GM19468 (cell line): Measurements from ENCODE around the gene TIE1.

ENCODE experiments used
- ATAC-seq: cut with Tn5 transposase; IDR thresholded peaks from one replicate; pipeline ENCODE4 v1.9.1; 2021; ENCODE audit warnings: mild to moderate bottlenecking, moderate library complexity, moderate number of reproducible peaks; ENCODE audit not compliant: unreplicated experiment; ENCODE audit errors: extremely low read depth

The TIE1 gene

DNA sequence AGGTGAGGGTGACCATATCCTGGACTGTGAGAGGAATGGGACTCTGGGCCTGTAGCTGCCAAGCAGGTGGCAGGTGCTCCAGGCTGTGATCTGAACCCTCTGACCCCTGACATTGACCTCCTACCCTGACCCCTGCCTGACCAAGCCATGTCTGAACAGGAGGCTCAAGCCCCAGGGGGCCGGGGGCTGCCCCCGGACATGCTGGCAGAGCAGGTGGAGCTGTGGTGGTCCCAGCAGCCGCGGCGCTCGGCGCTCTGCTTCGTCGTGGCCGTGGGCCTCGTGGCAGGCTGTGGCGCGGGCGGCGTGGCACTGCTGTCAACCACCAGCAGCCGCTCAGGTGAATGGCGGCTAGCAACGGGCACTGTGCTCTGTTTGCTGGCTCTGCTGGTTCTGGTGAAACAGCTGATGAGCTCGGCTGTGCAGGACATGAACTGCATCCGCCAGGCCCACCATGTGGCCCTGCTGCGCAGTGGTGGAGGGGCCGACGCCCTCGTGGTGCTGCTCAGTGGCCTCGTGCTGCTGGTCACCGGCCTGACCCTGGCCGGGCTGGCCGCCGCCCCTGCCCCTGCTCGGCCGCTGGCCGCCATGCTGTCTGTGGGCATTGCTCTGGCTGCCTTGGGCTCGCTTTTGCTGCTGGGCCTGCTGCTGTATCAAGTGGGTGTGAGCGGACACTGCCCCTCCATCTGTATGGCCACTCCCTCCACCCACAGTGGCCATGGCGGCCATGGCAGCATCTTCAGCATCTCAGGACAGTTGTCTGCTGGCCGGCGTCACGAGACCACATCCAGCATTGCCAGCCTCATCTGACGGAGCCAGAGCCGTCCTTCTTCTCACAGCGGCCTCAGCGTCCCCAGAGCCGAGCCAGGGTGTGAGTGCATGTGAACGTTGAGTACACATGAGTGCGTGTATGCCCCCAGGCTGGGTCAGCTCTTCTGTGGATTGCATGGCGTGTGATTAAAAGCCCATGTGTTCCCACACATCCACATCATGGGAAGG is 27.9 kb upstream of the TIE1 start:
- ATAC-seq = no peak

DNA sequence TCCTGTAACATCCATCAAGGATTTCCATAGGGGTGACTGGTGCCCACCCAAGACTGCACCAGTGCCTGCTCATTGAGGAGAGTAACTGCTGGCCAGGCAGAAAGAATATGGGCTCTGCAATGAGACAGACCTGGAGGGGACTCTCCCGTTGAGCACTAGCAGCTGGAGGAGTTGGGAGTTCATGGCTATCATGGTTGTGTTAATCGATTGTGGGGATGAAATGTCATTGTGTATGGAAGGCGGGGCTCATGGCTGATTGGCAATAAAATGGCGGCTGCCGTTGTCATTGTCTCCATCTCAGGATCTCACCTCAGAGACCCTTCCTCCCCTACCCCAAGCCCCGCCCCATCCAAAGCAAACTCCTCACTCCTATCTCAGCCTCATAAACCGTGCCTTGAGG is 27.1 kb upstream of the TIE1 start:
- no peak for ATAC-seq

DNA sequence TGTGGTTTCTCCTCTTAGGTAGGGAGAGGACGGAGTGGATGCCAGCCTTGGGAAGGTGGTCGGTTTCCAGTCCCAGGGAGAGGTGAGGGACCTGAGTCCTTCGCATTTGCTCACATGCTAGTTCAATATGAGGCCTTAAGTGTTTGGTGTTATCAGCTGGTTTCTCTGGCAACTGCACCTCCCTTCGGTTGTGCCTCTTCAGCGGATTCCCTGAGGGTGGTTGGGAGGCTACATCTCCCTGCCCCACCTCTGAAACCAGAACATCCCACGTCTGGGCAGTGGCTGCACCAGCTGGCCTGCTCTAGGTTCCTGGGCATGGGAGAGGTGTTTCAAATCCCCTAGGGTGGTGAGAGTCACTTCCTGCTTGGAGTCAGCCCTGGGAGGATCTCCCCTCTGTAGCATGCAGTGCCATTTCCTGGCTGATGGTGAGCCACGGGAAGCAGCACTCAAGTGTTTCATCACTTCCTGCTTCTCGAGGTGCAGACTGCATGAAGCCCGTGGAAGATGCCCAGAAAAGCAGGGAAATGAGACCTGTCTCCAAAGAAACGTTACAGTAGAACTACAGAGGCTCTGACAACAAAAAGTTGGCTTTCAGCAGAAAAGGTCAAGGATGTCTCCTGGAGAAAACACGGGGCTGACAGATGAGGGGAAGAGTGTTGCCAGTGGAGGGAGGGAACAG is 26.5 kb upstream of the TIE1 start:
- no peak for ATAC-seq

DNA sequence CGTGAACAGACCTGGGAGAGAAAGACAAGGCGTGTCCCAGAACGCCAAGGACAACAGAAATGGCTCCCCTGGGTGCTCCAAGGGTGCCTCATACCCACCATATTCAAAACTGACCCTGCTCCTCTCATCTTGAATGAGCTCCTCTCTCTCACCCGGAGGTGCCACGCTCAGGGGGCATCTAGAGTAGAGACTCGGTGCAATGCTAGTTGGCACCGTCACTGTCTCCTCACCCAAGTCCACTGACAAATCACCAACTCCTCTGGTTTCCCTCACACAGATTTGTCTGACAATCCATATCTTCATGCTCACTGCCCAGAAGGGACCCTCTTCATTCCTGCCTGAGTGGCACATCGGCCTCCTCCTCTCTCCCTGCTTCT is 26.0 kb upstream of the TIE1 start:
- no peak for ATAC-seq

DNA sequence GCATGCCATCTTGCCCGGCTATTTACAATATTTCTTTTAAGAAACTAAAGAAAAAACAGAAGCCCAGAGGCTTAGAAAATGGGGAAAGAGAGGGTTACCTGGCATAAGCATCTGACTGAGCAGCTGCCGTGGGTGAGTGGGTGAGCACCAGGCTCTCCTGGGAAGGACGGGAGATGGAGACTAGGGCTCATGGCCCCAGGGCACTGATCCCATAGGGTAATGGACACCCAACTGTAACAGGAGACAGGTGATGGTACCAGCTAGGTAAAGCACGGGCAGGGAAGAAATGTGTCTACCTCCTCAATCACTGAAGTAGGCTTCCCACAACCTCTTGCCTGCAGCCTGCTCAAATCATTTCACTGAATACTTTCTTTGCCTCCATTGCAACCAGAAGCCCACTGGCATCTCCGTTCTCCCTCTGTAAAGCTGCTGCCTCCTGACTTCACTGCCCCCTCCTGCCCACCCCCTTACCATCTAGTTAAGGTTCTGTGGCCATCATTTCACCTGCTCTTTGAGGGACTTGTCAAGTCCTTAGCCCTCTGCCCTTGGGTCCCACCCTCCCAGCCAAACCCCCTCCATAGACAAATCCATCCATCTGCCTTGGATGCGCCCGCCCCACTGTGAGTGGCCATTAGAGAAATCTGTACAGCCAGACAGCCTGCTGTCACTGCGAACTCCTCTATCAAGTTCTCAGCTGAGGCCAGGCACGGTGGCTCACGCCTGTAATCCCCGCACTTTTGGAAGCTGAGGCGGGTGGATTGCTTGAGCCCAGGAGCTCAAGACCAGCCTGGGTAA is 24.8 kb upstream of the TIE1 start:
- ATAC-seq = no peak

DNA sequence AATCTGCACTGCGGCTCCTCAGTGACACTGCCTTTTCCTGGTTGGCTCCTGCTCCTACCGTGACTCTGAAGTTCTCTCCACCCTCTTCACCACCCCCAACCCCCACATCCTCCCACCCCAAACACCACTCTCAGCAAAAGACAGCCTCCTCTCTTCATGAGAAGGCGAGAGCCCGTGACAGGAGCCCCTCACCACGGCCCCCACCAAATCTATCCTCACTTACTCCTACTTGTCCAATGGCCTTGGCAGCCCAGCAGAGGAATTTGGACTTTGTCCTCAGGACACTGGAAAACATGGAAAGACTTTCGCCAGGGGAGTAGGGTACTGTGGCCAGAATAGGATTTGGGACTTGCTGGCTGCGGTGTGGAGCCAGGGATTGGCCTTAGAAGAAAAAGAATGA is 24.1 kb upstream of the TIE1 start:
- no peak for ATAC-seq

DNA sequence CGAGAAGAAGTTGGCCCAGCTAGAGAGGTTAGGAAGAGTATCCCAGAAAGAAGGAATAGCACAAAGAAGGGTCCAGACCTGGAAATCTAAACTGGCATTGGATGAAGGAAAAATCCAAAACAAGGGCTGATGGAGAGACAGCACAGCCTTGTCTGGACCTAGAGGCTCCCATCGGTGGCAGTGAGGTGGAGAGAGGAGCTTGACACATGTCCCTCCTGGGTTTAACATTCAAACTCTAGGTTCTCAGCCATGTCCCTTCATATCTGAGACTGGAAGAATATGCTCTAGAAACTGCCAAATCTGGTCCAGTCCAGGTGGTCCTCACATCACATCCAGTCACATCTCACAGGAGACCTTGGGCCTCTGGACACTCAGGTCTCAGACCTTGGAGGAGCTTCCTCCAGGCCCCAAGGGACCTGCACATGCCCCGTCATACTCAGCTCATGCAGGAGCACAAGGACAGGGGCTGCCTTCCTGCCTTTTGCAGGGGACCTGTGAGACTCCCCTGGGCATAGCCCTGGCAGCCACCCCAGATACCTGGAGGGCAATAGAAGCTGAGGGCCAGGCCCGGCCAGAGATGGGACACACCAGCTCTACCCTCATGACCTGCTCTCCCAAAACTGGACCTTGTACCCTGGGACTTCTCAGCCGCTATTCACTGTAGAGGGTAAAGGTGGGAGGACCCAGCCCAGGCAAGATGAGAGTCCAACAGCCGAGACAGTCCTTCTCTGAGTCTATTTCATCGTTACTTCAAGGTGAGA is 23.5 kb upstream of the TIE1 start:
- ATAC-seq = no peak

DNA sequence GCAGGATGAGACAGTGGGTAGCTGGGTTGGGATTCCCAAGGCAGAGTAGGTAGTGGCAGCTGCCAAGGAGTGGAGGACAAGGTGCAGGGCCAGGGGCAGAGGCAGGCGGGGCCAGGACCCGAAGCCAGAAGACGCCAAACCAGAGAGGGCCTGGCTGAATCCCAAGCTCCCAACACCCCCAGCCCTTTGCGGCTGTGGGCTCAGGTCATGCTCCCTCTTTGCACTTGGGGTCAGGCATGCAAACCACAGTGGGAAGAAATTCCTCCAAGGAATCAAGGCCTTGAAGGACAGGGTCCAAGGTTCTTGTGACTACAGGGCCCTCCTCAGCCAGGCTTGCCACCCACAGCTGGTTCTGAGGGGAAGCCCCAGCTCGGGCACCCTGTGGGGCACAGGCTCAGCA is 21.6 kb upstream of the TIE1 start:
- no peak for ATAC-seq

DNA sequence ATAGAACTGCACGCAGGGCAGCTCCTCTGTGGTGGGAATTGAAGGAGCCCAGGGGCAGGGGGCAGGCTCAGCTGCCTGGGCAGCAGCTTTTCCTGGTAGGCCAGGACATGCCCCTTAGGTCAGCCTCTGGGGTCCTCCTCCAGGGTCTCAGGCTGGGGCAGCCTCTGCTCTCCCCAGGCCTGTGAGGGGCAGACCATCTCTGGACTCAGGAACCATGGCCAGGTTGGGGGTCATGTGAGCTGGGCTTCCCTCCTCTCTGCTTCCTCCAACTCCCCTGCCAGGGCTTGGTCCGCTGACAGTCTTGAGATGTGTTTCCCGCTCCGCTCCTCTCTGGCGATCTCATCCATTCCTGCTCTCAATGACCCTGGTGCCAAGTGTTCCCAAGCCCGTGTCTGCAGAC is 21.1 kb upstream of the TIE1 start:
- ATAC-seq = no peak

DNA sequence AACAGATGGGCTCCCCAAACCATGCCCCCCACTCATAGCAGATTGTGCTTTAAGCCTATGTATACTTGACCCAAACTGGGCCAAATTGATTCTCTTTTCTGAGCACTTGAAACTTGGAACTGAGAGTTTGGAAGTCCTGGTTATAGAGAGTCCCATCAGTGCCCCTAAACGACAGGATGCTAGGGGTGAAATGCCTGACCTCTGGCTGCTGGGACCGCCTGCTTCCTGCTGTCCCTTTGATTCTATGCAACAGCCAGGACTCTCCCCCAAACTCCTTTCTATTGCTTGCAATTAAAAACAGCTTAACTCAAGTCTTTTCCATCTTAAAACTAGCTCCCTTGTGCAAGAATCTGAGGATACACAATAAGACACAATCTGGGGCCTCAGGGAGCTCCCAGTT is 20.1 kb upstream of the TIE1 start:
- no peak for ATAC-seq

DNA sequence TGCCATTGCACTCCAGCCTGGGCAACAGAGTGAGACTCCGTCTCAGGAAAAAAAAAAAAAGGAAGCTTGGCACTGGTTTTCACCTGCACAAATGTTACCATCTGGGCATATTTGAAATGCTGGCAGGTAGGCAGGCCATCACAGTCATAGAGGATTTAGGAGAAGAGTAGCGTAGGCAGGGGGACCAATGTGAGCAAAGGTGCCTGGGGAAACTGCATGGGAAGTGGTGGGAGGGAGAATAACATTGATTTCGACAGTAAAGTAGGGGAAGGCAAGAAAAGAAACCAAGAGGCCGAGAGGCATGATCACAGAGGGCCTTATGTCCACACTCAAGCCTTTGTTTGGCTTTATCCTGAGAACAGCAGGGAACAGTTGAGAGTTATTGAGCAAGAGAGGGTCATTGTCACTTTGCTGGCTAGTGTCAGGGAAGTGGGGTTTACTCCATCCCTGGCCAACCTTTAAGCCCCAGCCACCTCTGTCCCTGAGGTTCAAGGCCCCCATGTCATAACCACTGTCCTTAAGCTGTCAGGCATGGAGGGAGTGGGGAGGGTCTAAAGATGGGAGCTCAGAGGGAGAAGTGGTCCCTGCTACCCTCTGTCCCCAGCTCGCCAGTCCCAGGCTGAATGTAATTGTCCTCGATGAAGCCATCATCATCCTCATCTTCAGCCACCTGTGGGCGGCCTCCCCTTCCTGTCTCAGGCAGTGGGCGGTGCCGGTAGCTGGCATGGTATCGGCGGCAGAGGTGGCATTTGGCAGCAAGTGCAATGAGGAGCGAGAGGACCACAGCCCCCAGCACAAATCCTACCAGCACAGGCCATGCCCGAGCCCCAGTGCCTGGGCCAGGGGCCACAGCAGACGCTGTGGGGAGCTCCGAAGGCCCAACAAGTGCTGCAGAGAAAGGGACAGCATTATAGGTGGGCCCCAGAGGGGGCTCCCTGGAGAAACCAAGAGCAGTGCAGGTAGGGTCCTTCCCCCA is 18.3 kb upstream of the TIE1 start:
- no peak for ATAC-seq

DNA sequence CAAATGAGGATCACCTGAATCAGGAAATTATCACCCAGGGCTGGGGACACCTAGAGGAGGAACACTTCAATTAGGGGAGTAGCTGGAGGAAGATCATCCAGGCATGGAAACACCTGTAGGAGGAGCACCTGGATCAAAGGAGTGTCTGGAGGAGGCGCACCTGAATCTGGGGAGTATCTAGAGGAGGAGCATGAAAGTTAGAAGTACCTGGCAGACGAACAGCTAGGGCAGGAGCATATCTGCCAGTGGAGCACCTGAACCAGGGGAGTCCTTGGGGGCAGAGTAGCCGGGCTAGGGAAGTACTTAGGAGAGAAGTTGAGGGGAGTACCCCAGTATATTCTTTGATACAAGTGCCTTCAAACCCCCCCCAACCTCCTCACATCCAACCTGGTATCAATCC is 16.7 kb upstream of the TIE1 start:
- ATAC-seq = no peak

DNA sequence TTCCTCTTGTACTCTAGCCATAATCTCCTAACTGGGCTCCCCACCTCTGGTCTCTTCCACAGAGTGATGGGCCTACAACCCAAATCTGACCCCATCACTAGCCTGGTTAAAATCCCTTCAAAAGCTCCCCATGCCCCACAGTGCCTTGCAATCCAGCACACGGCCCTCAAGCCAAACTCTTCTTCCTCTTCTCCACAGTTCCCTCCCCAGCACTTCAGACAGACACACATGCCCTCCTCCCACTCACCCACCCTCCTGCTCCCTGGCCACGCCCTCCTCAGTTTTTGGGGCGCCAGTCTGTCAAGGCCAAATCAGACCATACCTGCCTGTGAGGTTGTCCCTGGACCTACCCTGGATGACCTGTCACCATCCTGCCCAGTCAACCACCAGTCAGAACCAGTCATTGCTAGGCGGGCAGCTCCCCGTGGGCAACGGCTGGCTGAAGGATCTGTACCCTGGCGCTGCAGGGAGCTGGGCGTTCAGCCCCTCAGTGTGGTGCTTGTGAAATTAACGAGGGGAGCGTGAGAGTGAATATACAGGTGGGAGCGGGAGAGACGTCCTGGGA is 16.2 kb upstream of the TIE1 start:
- no peak for ATAC-seq

DNA sequence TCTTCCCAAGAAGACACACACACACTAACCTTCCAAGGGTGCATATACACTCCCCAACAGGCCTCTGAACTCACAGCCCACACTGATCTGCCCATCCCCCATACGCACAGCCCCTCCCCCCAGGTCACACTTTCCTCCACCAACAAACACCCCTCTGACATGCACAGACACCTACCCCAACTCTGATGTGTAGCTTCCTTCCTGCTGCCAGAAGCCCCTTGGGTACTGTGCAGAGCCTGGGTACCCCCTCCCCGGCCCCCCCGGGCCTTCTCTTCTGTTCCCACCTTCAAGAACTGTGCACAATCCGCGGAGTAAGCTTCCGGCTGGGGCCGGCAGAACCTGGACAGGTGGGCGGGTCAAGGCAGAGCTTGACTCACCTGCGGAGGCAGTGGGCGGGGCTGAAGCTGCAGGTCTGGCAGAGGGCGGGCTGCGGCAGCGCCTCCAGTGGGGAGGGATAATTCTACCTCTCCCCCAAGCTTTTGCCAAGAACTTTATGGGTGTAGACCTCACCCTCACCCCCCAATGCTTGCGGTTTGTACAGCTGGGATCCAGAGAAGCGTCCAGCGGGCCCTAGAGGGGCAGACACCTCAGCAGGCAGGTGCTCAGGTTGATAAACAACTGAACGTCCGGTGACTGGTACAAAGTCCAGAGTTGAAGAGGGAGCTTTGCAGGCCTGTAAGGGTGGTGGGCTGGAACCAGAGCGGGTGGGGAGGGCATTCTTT is 15.4 kb upstream of the TIE1 start, which contains the start of gene C1orf210:
C1orf210 (minus strand) TSS at position 313 of the 722 bp plus-strand sequence. CDS start 2,311 bp downstream, outside the sequence.
- no peak for ATAC-seq

DNA sequence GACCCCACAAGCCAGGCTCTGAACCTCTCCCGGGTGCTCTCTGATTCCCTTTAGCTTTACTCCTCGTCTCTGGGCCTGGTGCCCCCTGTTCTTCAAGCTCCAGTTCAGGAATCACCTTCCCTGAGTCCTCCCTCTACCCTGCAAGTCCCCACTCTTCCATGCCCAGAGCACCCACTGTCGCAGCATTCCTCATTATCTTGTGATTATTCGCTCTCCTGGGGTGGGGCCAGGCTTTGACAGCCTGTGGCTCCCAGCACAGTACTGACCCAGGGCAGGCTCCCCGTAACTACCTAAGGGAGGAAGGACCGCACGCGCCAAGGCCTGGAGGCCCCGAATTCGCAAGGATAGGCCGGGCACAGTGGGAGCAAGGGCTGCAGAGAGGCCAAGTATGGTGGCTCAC is 14.7 kb upstream of the TIE1 start:
- no peak for ATAC-seq

DNA sequence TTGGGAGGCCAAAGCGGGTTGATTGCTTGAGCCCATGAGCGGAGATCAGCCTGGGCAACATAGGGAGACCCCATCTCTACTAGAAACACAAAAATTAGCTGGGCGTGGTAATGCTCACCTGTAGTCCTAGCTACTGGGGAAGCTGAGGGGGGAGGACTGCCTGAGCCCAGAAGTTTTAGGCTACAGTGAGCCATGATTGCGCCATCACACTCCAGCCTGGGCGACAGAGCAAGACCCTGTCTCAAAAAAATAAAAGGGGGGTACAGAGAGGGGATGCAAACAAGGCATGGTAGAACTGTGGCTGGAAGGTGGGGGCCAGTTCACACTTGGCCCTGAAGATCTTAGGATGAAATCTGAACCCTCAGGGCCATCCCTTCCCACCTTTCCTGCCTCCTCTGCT is 14.2 kb upstream of the TIE1 start:
- no peak for ATAC-seq

DNA sequence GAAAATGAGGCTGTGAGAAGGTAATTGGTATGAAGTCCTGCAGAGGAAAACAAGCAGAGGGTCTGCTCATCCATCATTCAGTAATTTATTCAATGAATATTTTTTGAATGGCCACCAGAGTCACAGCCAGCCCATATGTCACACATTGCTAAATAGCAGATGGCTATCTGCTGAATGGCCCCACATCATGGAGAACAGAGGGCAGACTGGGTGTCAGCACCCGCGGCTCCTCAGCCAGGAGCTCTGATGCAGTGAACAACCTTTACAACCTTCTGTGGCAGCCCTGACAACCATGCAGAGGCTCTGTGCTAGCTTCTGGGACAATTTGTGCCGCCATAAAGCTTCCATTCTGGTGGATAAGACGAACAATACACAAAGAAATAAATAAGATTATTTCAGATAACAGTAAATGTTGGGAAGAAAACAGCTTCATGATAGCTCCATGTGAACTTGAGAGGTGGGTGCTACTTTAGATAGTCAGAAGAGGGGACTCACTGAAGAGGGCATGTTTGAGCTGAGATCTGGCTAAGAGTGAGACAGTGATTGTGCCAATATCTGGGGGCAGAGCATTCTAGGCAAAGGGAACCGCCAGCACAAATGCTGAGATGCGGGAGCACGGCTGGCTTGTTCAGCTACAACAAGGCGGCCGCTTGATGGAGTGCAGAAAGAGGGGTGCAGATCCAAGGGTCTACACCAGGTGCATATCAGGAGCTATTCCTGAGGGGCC is 12.6 kb upstream of the TIE1 start:
- ATAC-seq = no peak
